ENCODE data around the gene TREX2.

Gene TREX2

GRCh38 chrX:153445856-153446635 is at the start of gene TREX2:
TSS of gene TREX2 (minus strand) at chrX:153446056. CDS start at chrX:153445430, 626 bp downstream.
- DNase-seq = peak in 1 of 3 experiments; percentile 24

GRCh38 chrX:153495362-153495751 is 49.5 kb upstream of the TREX2 start:
- DNase-seq = no peak

GRCh38 chrX:153494541-153495361 is 48.9 kb upstream of the TREX2 start, which contains the start of gene BGN:
TSS of gene BGN (plus strand) at chrX:153494980. CDS start at chrX:153504632, 9,652 bp downstream.
- DNase-seq = peak in 2 of 3 experiments; percentile 47 to 72

- no peak for DNase-seq
Observed at GRCh38 chrX:153494061-153494460, 48.2 kb upstream of the TREX2 start.

GRCh38 chrX:153493085-153493484 is 47.2 kb upstream of the TREX2 start:
- no peak for DNase-seq

GRCh38 chrX:153492543-153492942 is 46.7 kb upstream of the TREX2 start:
- no peak for DNase-seq

GRCh38 chrX:153491918-153492317 is 46.1 kb upstream of the TREX2 start:
- DNase-seq = peak in 1 of 3 experiments; percentile 33

- DNase-seq = peak in 1 of 3 experiments; percentile 33
Observed at GRCh38 chrX:153491351-153491914, 45.6 kb upstream of the TREX2 start.

- no peak for DNase-seq
Observed at GRCh38 chrX:153490217-153490930, 44.5 kb upstream of the TREX2 start.

GRCh38 chrX:153488231-153488914 is 42.5 kb upstream of the TREX2 start:
- DNase-seq = no peak

GRCh38 chrX:153487590-153488071 is 41.8 kb upstream of the TREX2 start:
- no peak for DNase-seq

- DNase-seq = no peak
Observed at GRCh38 chrX:153486171-153486570, 40.3 kb upstream of the TREX2 start.

- peak in 1 of 3 experiments; percentile 5 for DNase-seq
Observed at GRCh38 chrX:153485396-153486080, 39.7 kb upstream of the TREX2 start.

- no peak for DNase-seq
Observed at GRCh38 chrX:153482376-153483015, 36.6 kb upstream of the TREX2 start.

GRCh38 chrX:153481043-153481442 is 35.2 kb upstream of the TREX2 start:
- no peak for DNase-seq

GRCh38 chrX:153478746-153479145 is 32.9 kb upstream of the TREX2 start:
- DNase-seq = no peak

GRCh38 chrX:153477901-153478300 is 32.0 kb upstream of the TREX2 start:
- DNase-seq = no peak

- DNase-seq = no peak
Observed at GRCh38 chrX:153477364-153477857, 31.6 kb upstream of the TREX2 start.

- DNase-seq = peak in 2 of 3 experiments; percentile 52 to 72
Observed at GRCh38 chrX:153476666-153477363, 31.0 kb upstream of the TREX2 start.

- DNase-seq = no peak
Observed at GRCh38 chrX:153475751-153476281, 30.0 kb upstream of the TREX2 start.

Measured in NCI-H1417 (cell line).